CD4-positive, alpha-beta T cell (primary cell): ENCODE measurements around the gene PPM1L. TPM values are rescaled to one million over a fixed set of nuclear protein-coding genes. Genes with fewer than 3 reads are reported as not detected.

Experiments
- ATAC-seq: fragments of 200-7000 bp; cut with Tn5 transposase; one replicate; pipeline ENCODE4 v1.10.0; 2022; ENCODE audit warnings: mild to moderate bottlenecking; ENCODE audit not compliant: poor library complexity
- CTCF ChIA-PET: fragments of 350-600 bp; sonication (Branson Sonifier 250); formaldehyde crosslinking; loops from one replicate; lab custom pipeline; 2021; ENCODE audit warnings: antibody characterized with exemption, inconsistent platforms; lab: Charles Lee
- POLR2A ChIA-PET: fragments of 350-600 bp; sonication (Branson Sonifier 250); formaldehyde crosslinking; loops from one replicate; lab custom pipeline; 2021; ENCODE audit warnings: antibody characterized with exemption, inconsistent platforms; lab: Charles Lee
- DNase-seq, 14 experiments: peaks; one replicate each; pipeline ENCODE4 v3.0.0-alpha.2; 2013 to 2020; ENCODE audit warnings: mixed read lengths in 2 of 14
- H3K27ac ChIP-seq, 2 donors: one replicate each; pipeline versions ENCODE4 v1.5.1 to v1.7.0; 2013; ENCODE audit warnings: low read length in 2 of 2, low read depth in 1 of 2, mild to moderate bottlenecking in 1 of 2
- H3K27me3 ChIP-seq, 2 experiments: 1 replicate in 1 of 2; 2 replicates in 1 of 2; pipeline versions ENCODE4 v1.6.1 to v1.7.0; 2013; ENCODE audit warnings: low read length in 2 of 2, control low read depth in 1 of 2, mild to moderate bottlenecking in 1 of 2, moderate library complexity in 1 of 2; ENCODE audit not compliant: insufficient read depth in 2 of 2, control insufficient read depth in 1 of 2
- H3K36me3 ChIP-seq: one replicate; pipeline ENCODE4 v1.6.1; 2013; ENCODE audit warnings: low read length, control low read depth; ENCODE audit not compliant: insufficient read depth
- H3K4me1 ChIP-seq: one replicate; pipeline ENCODE4 v1.6.1; 2013; ENCODE audit warnings: low read length, control low read depth; ENCODE audit not compliant: insufficient read depth
- H3K4me3 ChIP-seq: one replicate; pipeline ENCODE4 v1.5.1; 2013; ENCODE audit warnings: mild to moderate bottlenecking, low read length, moderate library complexity
- H3K9me3 ChIP-seq, 2 experiments: 1 replicate in 1 of 2; 2 replicates in 1 of 2; pipeline versions ENCODE4 v1.6.1 to v1.7.0; 2013; ENCODE audit warnings: low read length in 2 of 2, mild to moderate bottlenecking in 2 of 2, control low read depth in 1 of 2, moderate library complexity in 1 of 2; ENCODE audit not compliant: control insufficient read depth in 1 of 2, insufficient read depth in 1 of 2
- H3K27ac Mint-ChIP-seq: one replicate; pipeline ENCODE4 v1.8.0; 2020; ENCODE audit warnings: mixed read lengths
- H3K27me3 Mint-ChIP-seq: one replicate; pipeline ENCODE4 v1.8.0; 2021; ENCODE audit warnings: mixed read lengths
- H3K36me3 Mint-ChIP-seq: one replicate; pipeline ENCODE4 v1.8.0; 2021; ENCODE audit warnings: low read depth, mixed read lengths
- H3K4me1 Mint-ChIP-seq: one replicate; pipeline ENCODE4 v1.8.0; 2021; ENCODE audit warnings: low read depth, mixed read lengths
- H3K4me3 Mint-ChIP-seq: one replicate; pipeline ENCODE4 v1.8.0; 2020; ENCODE audit warnings: mild to moderate bottlenecking, mixed read lengths
- H3K9me3 Mint-ChIP-seq: one replicate; pipeline ENCODE4 v1.8.0; 2020; ENCODE audit warnings: mixed read lengths
- intact Hi-C, 2 experiments: fragments of 100-400 bp; cut with DNase I in 1 of 2; cut with micrococcal nuclease in 1 of 2; formaldehyde crosslinking; loops; one replicate each; pipeline versions ENCODE4 v1.15.1 to v1.9.0; 2023 to 2025; cut with DNase I, micrococcal nuclease
- total RNA-seq, 174 experiments: library from RNA in 2 of 174; stranded (reverse) in 2 of 174; gene quantifications; one replicate each; pipeline ENCODE4 v1.2.3 and lab custom pipeline; 2021 to 2026
- TF ChIP-seq, protein P1 (sequence below): fragments of 200-600 bp; IDR thresholded peaks from one replicate; pipeline ENCODE4 v1.8.0; 2022; ENCODE audit warnings: antibody characterized with exemption, mild to moderate bottlenecking

The PPM1L gene
- total RNA-seq, 2 experiments from 2014 or later = 3.0 to 3.4 TPM

DNA sequence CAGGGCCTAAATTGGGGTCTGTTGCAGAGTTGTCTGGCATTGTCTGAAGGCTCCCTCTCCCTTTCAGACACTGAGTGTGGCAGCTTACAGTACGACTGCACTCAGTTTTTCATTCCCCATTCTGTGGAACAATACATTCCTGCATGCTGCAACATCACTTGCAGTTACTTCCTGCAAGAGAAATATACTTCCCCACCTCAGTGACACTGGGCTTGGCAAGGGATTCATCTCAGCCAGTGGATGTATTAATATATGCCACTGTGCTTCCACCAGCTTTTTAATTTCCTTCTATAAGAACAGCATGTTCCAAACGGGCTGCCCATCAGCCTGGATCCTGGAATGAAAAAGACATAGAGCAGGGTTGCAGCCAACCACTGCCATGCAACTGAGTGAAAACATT, 326.0 kb downstream of the PPM1L start:
- Histone ChIP-seq H3K9me3 (no peaks in the 10 kb centered on the region), H3K27ac (no peak overlapping the region), H3K4me3 (no peak overlapping the region), H3K4me1 (no peaks in the 10 kb centered on the region), H3K27me3 (no peaks in the 10 kb centered on the region), H3K36me3 (no peaks in the 10 kb centered on the region)
- Mint-ChIP-seq H3K9me3 (no peaks in the 10 kb centered on the region), H3K27ac (no peak overlapping the region), H3K27me3 (no peaks in the 10 kb centered on the region), H3K36me3 (no peaks in the 10 kb centered on the region), H3K4me1 (no peaks in the 10 kb centered on the region), H3K4me3 (no peak overlapping the region)
- POLR2A ChIA-PET = no interaction called here
- TF ChIP-seq, protein P1, sequence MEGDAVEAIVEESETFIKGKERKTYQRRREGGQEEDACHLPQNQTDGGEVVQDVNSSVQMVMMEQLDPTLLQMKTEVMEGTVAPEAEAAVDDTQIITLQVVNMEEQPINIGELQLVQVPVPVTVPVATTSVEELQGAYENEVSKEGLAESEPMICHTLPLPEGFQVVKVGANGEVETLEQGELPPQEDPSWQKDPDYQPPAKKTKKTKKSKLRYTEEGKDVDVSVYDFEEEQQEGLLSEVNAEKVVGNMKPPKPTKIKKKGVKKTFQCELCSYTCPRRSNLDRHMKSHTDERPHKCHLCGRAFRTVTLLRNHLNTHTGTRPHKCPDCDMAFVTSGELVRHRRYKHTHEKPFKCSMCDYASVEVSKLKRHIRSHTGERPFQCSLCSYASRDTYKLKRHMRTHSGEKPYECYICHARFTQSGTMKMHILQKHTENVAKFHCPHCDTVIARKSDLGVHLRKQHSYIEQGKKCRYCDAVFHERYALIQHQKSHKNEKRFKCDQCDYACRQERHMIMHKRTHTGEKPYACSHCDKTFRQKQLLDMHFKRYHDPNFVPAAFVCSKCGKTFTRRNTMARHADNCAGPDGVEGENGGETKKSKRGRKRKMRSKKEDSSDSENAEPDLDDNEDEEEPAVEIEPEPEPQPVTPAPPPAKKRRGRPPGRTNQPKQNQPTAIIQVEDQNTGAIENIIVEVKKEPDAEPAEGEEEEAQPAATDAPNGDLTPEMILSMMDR = no peak
- intact Hi-C loops = no loop called here
- DNase-seq (no peak), ATAC-seq (no peak)
- CTCF ChIA-PET = no interaction called here

DNA sequence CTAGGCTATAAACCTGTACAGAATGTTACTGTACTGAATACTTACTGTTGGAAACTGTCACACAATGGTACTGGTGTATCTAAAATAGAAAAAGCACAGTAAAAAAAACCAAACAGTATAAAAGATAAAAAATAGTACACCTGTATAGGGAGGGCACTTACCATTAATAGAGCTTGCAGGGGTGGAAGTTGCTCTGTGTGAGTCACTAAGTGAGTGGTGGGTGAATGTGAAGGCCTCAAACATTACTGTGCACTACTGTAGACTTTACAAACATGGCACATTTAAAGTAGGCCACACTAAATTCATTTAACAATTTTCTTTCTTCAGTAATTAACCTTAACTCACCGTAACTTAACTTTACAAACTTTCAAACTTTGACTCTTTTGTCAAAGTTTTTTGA, 327.1 kb downstream of the PPM1L start:
- Histone ChIP-seq H3K27me3 (no peaks in the 10 kb centered on the region), H3K4me1 (no peaks in the 10 kb centered on the region), H3K4me3 (no peak overlapping the region), H3K36me3 (no peaks in the 10 kb centered on the region), H3K27ac (no peak overlapping the region), H3K9me3 (no peaks in the 10 kb centered on the region)
- no peaks in the 10 kb centered on the region for H3K9me3 Mint-ChIP-seq
- intact Hi-C loops = no loop called here
- H3K4me3 Mint-ChIP-seq = no peak overlapping the region
- TF ChIP-seq, protein P1 = no peak
- H3K27ac Mint-ChIP-seq = no peak overlapping the region
- no peak for DNase-seq
- ChIA-PET POLR2A (no interaction called here), CTCF (no interaction called here)
- H3K36me3 Mint-ChIP-seq = no peaks in the 10 kb centered on the region
- no peaks in the 10 kb centered on the region for H3K4me1 Mint-ChIP-seq
- ATAC-seq = no peak
- no peaks in the 10 kb centered on the region for H3K27me3 Mint-ChIP-seq

DNA sequence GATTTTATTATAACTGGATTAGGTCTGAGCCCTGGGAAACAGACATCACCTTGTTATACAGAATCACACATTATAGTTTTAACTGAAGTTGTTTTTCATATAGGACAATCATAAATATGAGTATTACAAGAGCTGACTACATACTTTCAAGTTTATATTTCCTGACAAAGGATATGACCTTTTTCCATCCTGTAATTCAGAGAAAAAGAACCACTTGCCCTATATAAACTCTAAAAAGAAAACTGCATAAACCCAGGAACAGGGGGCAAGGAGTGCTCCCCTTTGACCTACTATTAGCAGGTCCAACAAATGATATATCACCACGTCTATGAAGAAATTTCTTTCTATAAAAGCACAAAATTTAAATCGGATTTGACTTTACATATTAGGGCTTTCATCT, 328.2 kb downstream of the PPM1L start:
- Histone ChIP-seq H3K4me3 (no peak overlapping the region), H3K9me3 (no peaks in the 10 kb centered on the region), H3K36me3 (no peaks in the 10 kb centered on the region), H3K4me1 (no peaks in the 10 kb centered on the region), H3K27ac (no peak overlapping the region), H3K27me3 (no peaks in the 10 kb centered on the region)
- ATAC-seq = no peak
- intact Hi-C loops = no loop called here
- TF ChIP-seq, protein P1 = no peak
- Mint-ChIP-seq H3K9me3 (no peaks in the 10 kb centered on the region), H3K4me1 (no peaks in the 10 kb centered on the region), H3K4me3 (no peak overlapping the region), H3K36me3 (no peaks in the 10 kb centered on the region), H3K27me3 (no peaks in the 10 kb centered on the region), H3K27ac (no peak overlapping the region)
- DNase-seq = no peak
- ChIA-PET POLR2A (no interaction called here), CTCF (no interaction called here)
